Measurements from ENCODE around the gene EMILIN3.

Gene EMILIN3

DNA sequence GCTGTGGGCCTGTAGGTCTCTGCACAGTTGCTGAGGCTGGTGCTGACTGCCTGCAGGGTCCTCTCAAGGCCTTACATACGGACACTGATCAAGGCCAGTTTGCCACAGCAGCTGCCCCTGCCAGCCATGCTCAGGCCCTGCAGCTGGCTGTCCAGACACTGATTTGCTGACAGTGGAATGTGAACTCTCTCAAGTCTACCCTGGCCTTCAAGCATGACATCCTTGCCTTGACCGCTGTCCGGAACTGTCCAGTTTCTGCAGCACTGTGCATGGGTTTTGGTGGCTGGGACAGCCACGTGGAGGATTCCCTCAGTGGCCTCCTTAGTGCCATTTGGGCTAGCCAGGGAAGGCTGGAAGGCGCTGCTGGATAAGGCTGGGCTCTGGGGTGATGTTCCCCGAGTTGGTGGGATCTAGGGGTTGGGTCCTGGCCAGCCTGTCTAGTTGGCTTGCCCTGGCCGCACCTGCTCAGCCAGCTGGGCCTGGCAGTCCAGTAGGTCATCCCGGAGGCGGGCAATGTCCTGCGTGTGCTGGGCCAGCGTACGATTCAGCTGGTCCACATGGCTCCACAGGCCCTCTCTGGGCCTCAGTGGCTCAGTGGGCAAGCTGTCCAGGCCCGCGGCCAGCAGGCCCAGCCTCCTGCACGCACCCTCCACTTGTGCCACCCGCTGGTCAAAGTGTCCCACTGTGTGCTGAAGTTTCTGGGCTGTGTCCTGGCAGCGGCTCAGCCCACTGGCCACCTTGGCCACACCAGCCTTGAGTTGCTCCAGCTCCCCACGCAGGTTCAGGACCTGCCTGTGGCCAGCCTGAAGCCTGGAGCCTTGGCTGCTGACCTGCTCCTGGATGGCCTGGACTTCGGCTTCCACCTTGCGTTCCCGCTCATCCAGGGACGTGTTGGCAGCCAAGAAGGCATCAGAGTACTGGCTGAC is 5.5 kb downstream of the EMILIN3 start:
- peaks cover 24% of the 10 kb centered on the region for H3K27me3 Mint-ChIP-seq (ENCODE audit: low read depth)
- peaks cover 5% of the 10 kb centered on the region for H3K4me1 Mint-ChIP-seq
- H3K4me3 Mint-ChIP-seq, result no peak overlapping the region
- H3K9me3 Mint-ChIP-seq, result no peaks in the 10 kb centered on the region
- H3K36me3 Mint-ChIP-seq (ENCODE audit: low read depth), result peaks cover 3% of the 10 kb centered on the region
- TF ChIP-seq, protein P1, sequence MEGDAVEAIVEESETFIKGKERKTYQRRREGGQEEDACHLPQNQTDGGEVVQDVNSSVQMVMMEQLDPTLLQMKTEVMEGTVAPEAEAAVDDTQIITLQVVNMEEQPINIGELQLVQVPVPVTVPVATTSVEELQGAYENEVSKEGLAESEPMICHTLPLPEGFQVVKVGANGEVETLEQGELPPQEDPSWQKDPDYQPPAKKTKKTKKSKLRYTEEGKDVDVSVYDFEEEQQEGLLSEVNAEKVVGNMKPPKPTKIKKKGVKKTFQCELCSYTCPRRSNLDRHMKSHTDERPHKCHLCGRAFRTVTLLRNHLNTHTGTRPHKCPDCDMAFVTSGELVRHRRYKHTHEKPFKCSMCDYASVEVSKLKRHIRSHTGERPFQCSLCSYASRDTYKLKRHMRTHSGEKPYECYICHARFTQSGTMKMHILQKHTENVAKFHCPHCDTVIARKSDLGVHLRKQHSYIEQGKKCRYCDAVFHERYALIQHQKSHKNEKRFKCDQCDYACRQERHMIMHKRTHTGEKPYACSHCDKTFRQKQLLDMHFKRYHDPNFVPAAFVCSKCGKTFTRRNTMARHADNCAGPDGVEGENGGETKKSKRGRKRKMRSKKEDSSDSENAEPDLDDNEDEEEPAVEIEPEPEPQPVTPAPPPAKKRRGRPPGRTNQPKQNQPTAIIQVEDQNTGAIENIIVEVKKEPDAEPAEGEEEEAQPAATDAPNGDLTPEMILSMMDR (IDR thresholded peaks at IDR 0.05; ENCODE audit: unreplicated experiment in 3 of 3), result no peak
- no peak overlapping the region for H3K27ac Mint-ChIP-seq

GRCh38 chr20:41359541-41360011 is 7.0 kb downstream of the EMILIN3 start:
- H3K27me3 Mint-ChIP-seq (ENCODE audit: low read depth), result peaks cover 12% of the 10 kb centered on the region
- no peaks in the 10 kb centered on the region for H3K9me3 Mint-ChIP-seq
- H3K27ac Mint-ChIP-seq, result no peak overlapping the region
- TF ChIP-seq, protein P1 (IDR thresholded peaks at IDR 0.05; ENCODE audit: unreplicated experiment in 3 of 3), result no peak
- no peaks in the 10 kb centered on the region for H3K36me3 Mint-ChIP-seq (ENCODE audit: low read depth)
- no peak overlapping the region for H3K4me3 Mint-ChIP-seq
- H3K4me1 Mint-ChIP-seq, result no peaks in the 10 kb centered on the region

DNA sequence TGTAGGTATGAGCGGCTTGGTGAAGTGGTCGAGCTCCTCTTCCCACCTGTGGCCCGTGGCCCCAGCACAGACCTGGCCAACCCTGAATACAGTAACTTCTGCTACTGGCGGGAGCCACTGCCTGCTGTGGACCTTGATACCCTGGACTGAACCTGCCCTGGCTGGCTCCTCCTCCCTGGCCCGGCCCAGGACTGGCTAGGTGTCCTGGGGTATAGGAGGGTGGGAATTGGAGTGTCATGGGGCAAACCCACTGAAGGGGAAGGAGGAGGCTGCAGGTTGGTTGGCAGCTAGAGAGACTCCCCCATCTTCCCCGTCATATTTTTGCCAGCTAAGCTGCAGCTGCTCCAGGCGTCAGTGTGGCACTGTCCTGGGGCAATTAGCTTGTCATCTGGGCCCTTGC is 7.9 kb downstream of the EMILIN3 start:
- Mint-ChIP-seq H3K27me3 (ENCODE audit: low read depth) (peaks cover 7% of the 10 kb centered on the region), H3K4me3 (no peak overlapping the region), H3K36me3 (ENCODE audit: low read depth) (no peaks in the 10 kb centered on the region), H3K27ac (no peak overlapping the region), H3K4me1 (no peaks in the 10 kb centered on the region), H3K9me3 (no peaks in the 10 kb centered on the region)
- TF ChIP-seq, protein P1 (IDR thresholded peaks at IDR 0.05; ENCODE audit: unreplicated experiment in 3 of 3), result no peak

DNA sequence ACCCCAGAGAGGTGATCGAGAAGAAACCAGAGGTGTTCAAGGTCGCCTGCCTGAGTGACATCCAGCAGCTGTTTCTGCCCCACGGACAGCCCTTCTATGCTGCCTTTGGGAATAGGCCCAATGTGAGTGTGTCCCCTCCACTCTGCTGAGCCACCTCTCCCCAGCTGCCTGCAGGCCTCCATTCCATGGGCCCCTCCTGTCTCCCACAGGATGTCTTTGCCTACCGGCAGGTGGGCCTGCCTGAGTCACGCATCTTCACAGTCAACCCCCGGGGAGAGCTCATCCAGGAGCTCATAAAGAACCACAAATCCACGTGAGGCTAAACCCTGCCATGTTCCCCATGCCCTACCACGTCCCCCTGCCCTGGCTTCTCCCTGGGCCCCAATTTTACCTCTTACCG is 8.4 kb downstream of the EMILIN3 start:
- H3K36me3 Mint-ChIP-seq (ENCODE audit: low read depth), result no peaks in the 10 kb centered on the region
- no peaks in the 10 kb centered on the region for H3K9me3 Mint-ChIP-seq
- peaks cover 5% of the 10 kb centered on the region for H3K27me3 Mint-ChIP-seq (ENCODE audit: low read depth)
- no peak overlapping the region for H3K27ac Mint-ChIP-seq
- H3K4me1 Mint-ChIP-seq, result no peaks in the 10 kb centered on the region
- H3K4me3 Mint-ChIP-seq, result no peak overlapping the region
- TF ChIP-seq, protein P1 (IDR thresholded peaks at IDR 0.05; ENCODE audit: unreplicated experiment in 3 of 3), result no peak

DNA sequence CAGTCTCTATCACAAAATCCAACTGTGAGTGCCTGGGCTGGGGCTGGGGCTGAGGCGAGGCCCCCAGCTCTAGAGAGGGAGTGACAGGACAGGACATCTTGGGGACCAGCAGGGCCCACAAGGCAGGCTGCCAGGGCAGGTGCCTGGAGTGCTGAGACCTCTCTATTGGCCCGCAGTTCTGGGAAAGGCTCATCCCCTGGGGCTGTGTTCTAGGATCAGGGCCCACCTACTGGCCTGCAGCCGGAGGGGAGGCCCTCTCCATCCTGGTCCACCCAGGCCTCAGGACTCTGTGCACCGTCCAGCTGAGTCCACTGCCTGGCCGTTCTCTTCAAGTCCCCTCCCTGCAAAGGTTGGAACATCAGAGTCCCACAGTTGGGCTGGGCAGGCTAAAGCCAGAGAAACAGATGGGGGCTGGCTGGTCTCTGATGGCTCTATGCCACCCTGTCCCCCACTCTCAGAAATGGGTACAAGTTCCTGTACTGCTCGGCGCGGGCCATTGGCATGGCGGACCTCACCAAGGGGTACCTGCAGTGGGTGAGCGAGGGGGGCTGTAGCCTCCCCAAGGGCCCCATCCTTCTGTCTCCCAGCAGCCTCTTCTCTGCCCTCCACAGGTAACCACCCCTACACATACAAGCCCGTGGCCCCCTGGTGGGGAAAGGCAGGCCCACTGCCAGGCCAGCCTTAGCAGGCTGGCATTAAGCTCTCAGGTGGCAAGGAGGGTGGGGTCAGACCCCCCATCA is 9.0 kb downstream of the EMILIN3 start:
- H3K9me3 Mint-ChIP-seq, result no peaks in the 10 kb centered on the region
- H3K4me3 Mint-ChIP-seq, result no peak overlapping the region
- no peak overlapping the region for H3K27ac Mint-ChIP-seq
- peaks cover 5% of the 10 kb centered on the region for H3K27me3 Mint-ChIP-seq (ENCODE audit: low read depth)
- TF ChIP-seq, protein P1 (IDR thresholded peaks at IDR 0.05; ENCODE audit: unreplicated experiment in 3 of 3), result no peak
- no peaks in the 10 kb centered on the region for H3K4me1 Mint-ChIP-seq
- H3K36me3 Mint-ChIP-seq (ENCODE audit: low read depth), result no peaks in the 10 kb centered on the region

Measured in nephron (organoid).